OCI-LY1 (cell line): Measurements from ENCODE around the gene ABCA13.

ENCODE experiments used
- H2AFZ ChIP-seq: fragments of 200-600 bp; sonication (generic), shearing (Covaris generic); 2 replicates; pipeline ENCODE4 v1.6.0; 2014; ENCODE audit warnings: antibody characterized with exemption, mild to moderate bottlenecking, low read length
- H3F3A ChIP-seq: fragments of 200-600 bp; sonication (generic), shearing (Covaris generic); 2 replicates; pipeline ENCODE4 v1.6.0; 2014; ENCODE audit warnings: mild to moderate bottlenecking, antibody characterized with exemption, low read length, moderate library complexity; ENCODE audit not compliant: insufficient read depth
- H3K27ac ChIP-seq: fragments of 200-600 bp; sonication (generic); 2 replicates; pipeline ENCODE4 v1.5.1; 2014; ENCODE audit warnings: low read length, mixed run types, mild to moderate bottlenecking, low read depth; ENCODE audit not compliant: poor library complexity, severe bottlenecking
- H3K27me3 ChIP-seq: fragments of 200-600 bp; sonication (generic); 2 replicates; pipeline ENCODE4 v1.6.0; 2014; ENCODE audit warnings: antibody characterized with exemption, mild to moderate bottlenecking, low read length, moderate library complexity; ENCODE audit not compliant: insufficient read depth
- H3K36me3 ChIP-seq: fragments of 200-600 bp; sonication (generic); 2 replicates; pipeline ENCODE4 v1.6.1; 2014; ENCODE audit warnings: mild to moderate bottlenecking, antibody characterized with exemption, low read length, moderate library complexity, mixed read lengths; ENCODE audit not compliant: insufficient read depth
- H3K4me1 ChIP-seq: fragments of 200-600 bp; sonication (generic); 2 replicates; pipeline ENCODE4 v1.5.1; 2014; ENCODE audit warnings: mild to moderate bottlenecking, low read length, moderate library complexity; ENCODE audit not compliant: insufficient read depth, severe bottlenecking
- H3K4me2 ChIP-seq: fragments of 200-600 bp; sonication (generic), shearing (Covaris generic); 2 replicates; pipeline ENCODE4 v1.6.1; 2014; ENCODE audit warnings: low read length
- H3K4me3 ChIP-seq: fragments of 200-600 bp; sonication (generic); 2 replicates; pipeline ENCODE4 v1.5.1; 2014; ENCODE audit warnings: low read length, low read depth, mild to moderate bottlenecking, mixed read lengths; ENCODE audit not compliant: poor library complexity, severe bottlenecking
- H3K79me2 ChIP-seq: fragments of 200-600 bp; shearing (Covaris generic); 2 replicates; pipeline ENCODE4 v1.6.1; 2016; ENCODE audit warnings: mixed run types, low read length, mixed read lengths; ENCODE audit not compliant: insufficient read depth
- H3K9ac ChIP-seq: fragments of 200-600 bp; sonication (generic), shearing (Covaris generic); 2 replicates; pipeline ENCODE4 v1.6.1; 2014; ENCODE audit warnings: mild to moderate bottlenecking, low read length, mixed read lengths
- H3K9me2 ChIP-seq: fragments of 200-600 bp; sonication (generic), shearing (Covaris generic); 2 replicates; pipeline ENCODE4 v1.6.1; 2014; ENCODE audit warnings: low read depth, mild to moderate bottlenecking, low read length, mixed read lengths
- H3K9me3 ChIP-seq: fragments of 200-600 bp; shearing (Covaris generic); 2 replicates; pipeline ENCODE4 v1.6.1; 2014; ENCODE audit warnings: low read length, mixed read lengths
- H4K20me1 ChIP-seq: fragments of 200-600 bp; sonication (generic), shearing (Covaris generic); 2 replicates; pipeline ENCODE4 v1.6.0; 2016; ENCODE audit warnings: mild to moderate bottlenecking, low read length; ENCODE audit not compliant: insufficient read depth
- CTCF ChIP-seq: fragments of 200-600 bp; sonication (generic), shearing (Covaris generic); IDR thresholded peaks from 2 replicates; pipeline ENCODE4 v1.5.1; 2017; ENCODE audit warnings: mild to moderate bottlenecking, antibody characterized with exemption, low read length, moderate library complexity, mixed read lengths
- EZH2 ChIP-seq: fragments of 200-600 bp; sonication (generic), shearing (Covaris generic); IDR thresholded peaks from 2 replicates; pipeline ENCODE4 v1.8.0; 2017; ENCODE audit warnings: borderline replicate concordance, mixed run types, mild to moderate bottlenecking, antibody characterized with exemption, low read length, moderate library complexity, mixed read lengths

ABCA13 gene

DNA sequence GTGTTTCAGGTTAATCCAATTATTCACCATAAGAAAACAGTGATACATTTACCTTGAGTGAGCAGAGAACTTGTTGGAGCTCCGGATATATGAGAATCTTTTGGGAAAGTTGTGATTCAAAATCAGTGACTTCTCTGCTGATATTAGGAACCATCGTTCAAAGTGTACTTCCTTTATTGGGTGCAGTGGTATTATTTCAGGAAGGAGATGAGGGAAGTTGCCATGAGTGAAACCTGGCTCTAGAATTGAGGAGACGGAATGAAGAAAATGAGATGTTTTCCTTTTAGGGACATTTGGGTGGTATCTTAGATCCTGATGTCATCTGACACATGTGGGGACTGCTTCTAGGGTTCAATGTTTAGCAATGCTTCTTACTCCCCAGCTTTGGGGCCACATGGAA lies 343.9 kb downstream of the ABCA13 start:
- no peaks in the 10 kb centered on the region for H3K9me3 ChIP-seq
- no peaks in the 10 kb centered on the region for H3K9me2 ChIP-seq
- TF ChIP-seq CTCF, result no peak
- TF ChIP-seq EZH2, result no peak
- H3K4me3 ChIP-seq, result no peak overlapping the region
- no peaks in the 10 kb centered on the region for H3F3A ChIP-seq
- no peaks in the 10 kb centered on the region for H3K4me1 ChIP-seq
- no peaks in the 10 kb centered on the region for H3K79me2 ChIP-seq
- no peaks in the 10 kb centered on the region for H4K20me1 ChIP-seq
- no peak overlapping the region for H3K9ac ChIP-seq
- H3K4me2 ChIP-seq, result no peak overlapping the region
- H3K36me3 ChIP-seq, result no peaks in the 10 kb centered on the region
- no peaks in the 10 kb centered on the region for H3K27me3 ChIP-seq
- no peak overlapping the region for H3K27ac ChIP-seq
- H2AFZ ChIP-seq, result no peak overlapping the region

DNA sequence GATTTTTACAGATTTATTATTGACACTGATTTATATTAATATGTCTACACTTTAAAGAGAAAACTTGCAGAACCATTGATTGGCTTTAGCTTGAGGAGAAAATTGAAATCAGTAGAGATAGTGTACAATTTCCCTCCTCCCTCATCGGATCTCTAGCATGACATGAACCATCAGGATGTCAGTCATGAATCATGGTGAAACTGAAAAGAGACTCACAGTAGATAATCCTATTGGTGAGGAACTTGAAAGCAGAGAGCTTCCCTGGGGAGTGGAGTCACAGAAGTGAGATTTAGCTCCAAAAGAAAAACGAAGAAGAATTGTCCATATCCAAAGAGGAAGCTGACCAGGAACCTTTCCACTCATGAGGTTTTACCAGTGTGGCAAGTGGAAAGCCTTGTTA lies 346.8 kb downstream of the ABCA13 start:
- Histone ChIP-seq H3K4me3 (no peak overlapping the region), H3F3A (no peaks in the 10 kb centered on the region), H3K36me3 (no peaks in the 10 kb centered on the region), H3K9me2 (no peaks in the 10 kb centered on the region), H3K79me2 (no peaks in the 10 kb centered on the region), H3K27me3 (no peaks in the 10 kb centered on the region), H4K20me1 (no peaks in the 10 kb centered on the region), H3K9ac (no peak overlapping the region), H3K27ac (no peak overlapping the region), H3K9me3 (no peaks in the 10 kb centered on the region), H2AFZ (no peak overlapping the region), H3K4me2 (no peak overlapping the region), H3K4me1 (no peaks in the 10 kb centered on the region)
- TF ChIP-seq EZH2 (no peak), CTCF (no peak)

GRCh38 chr7:48522692-48523091 lies 351.4 kb downstream of the ABCA13 start:
- Histone ChIP-seq H3K79me2 (no peaks in the 10 kb centered on the region), H3K4me3 (no peak overlapping the region), H3F3A (no peaks in the 10 kb centered on the region), H3K36me3 (no peaks in the 10 kb centered on the region), H3K9me2 (no peaks in the 10 kb centered on the region), H3K9me3 (no peaks in the 10 kb centered on the region), H3K4me2 (no peak overlapping the region), H2AFZ (no peak overlapping the region), H3K27ac (no peak overlapping the region), H3K9ac (no peak overlapping the region), H3K27me3 (no peaks in the 10 kb centered on the region), H4K20me1 (no peaks in the 10 kb centered on the region), H3K4me1 (no peaks in the 10 kb centered on the region)
- TF ChIP-seq EZH2, result no peak
- no peak for TF ChIP-seq CTCF
